Progenitor cell of endocrine pancreas (in vitro differentiated cells): ENCODE results near the gene OSGIN1. TPM values are rescaled to one million over a fixed set of nuclear protein-coding genes. Genes with fewer than 3 reads are reported as not detected.

Experiments
- DNase-seq: peaks from one replicate; pipeline ENCODE4 v3.0.0; 2021; ENCODE audit warnings: low spot score; ENCODE audit not compliant: unreplicated experiment
- H3K27ac Mint-ChIP-seq: 2 replicates; pipeline ENCODE4 v1.8.0; 2021; ENCODE audit warnings: mild to moderate bottlenecking, moderate library complexity, mixed read lengths
- H3K27me3 Mint-ChIP-seq: 2 replicates; pipeline ENCODE4 v1.8.0; 2021; ENCODE audit warnings: mixed read lengths
- H3K36me3 Mint-ChIP-seq: 2 replicates; pipeline ENCODE4 v1.8.0; 2022; ENCODE audit warnings: mixed read lengths; ENCODE audit not compliant: insufficient read depth
- H3K4me1 Mint-ChIP-seq: 2 replicates; pipeline ENCODE4 v1.8.0; 2021; ENCODE audit warnings: low read depth, mixed read lengths
- H3K4me3 Mint-ChIP-seq: 2 replicates; pipeline ENCODE4 v1.8.0; 2021; ENCODE audit warnings: low read depth, mild to moderate bottlenecking, moderate library complexity, mixed read lengths
- H3K9me3 Mint-ChIP-seq: 2 replicates; pipeline ENCODE4 v1.8.0; 2021; ENCODE audit warnings: low read depth, mixed read lengths
- total RNA-seq: library from RNA; stranded (reverse); gene quantifications from 2 replicates; pipeline ENCODE4 v1.2.1, GENCODE V29; 2021
- TF ChIP-seq, protein P1 (sequence below): fragments of 200-600 bp; sonication (generic); IDR thresholded peaks from one replicate; pipeline ENCODE4 v1.5.0; 2021; ENCODE audit warnings: antibody characterized with exemption, mild to moderate bottlenecking; ENCODE audit not compliant: unreplicated experiment

OSGIN1 gene
- total RNA-seq, 1 donor from 2014 or later: 2.7 TPM

DNA sequence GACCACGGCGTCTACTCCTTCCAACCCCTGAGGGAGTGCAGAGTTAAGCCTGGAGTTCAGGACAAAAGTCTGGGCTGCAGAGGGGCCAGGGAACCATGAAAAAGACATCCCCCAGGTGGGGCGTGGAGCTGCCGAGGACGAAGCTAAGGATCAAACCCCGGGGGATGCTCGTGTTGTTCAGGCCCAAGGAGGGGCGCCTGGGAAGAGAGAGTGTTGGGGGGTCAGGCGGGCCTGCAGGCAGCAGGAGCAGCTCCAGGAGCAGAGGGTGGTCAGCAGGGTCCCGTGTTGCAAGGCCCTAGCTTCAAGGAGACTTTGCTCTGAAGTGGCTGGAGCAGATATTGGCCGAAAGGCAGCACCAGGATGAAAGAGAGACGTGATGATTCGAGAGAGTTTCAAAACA, 41.7 kb downstream of the OSGIN1 start:
- TF ChIP-seq, protein P1, sequence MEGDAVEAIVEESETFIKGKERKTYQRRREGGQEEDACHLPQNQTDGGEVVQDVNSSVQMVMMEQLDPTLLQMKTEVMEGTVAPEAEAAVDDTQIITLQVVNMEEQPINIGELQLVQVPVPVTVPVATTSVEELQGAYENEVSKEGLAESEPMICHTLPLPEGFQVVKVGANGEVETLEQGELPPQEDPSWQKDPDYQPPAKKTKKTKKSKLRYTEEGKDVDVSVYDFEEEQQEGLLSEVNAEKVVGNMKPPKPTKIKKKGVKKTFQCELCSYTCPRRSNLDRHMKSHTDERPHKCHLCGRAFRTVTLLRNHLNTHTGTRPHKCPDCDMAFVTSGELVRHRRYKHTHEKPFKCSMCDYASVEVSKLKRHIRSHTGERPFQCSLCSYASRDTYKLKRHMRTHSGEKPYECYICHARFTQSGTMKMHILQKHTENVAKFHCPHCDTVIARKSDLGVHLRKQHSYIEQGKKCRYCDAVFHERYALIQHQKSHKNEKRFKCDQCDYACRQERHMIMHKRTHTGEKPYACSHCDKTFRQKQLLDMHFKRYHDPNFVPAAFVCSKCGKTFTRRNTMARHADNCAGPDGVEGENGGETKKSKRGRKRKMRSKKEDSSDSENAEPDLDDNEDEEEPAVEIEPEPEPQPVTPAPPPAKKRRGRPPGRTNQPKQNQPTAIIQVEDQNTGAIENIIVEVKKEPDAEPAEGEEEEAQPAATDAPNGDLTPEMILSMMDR: no peak
- Mint-ChIP-seq H3K27me3 (no peaks in the 10 kb centered on the region), H3K4me3 (no peak overlapping the region), H3K36me3 (no peaks in the 10 kb centered on the region), H3K4me1 (no peaks in the 10 kb centered on the region), H3K9me3 (no peaks in the 10 kb centered on the region), H3K27ac (no peak overlapping the region)
- no peak for DNase-seq

- no peak for DNase-seq
- Mint-ChIP-seq H3K27ac (peak overlapping the region; percentile 62), H3K9me3 (no peaks in the 10 kb centered on the region), H3K27me3 (no peaks in the 10 kb centered on the region), H3K4me3 (no peak overlapping the region), H3K4me1 (no peaks in the 10 kb centered on the region), H3K36me3 (no peaks in the 10 kb centered on the region)
- TF ChIP-seq, protein P1: no peak
These were observed 42.7 kb downstream of the OSGIN1 start for GRCh38 chr16:83995754-83996153.

DNA sequence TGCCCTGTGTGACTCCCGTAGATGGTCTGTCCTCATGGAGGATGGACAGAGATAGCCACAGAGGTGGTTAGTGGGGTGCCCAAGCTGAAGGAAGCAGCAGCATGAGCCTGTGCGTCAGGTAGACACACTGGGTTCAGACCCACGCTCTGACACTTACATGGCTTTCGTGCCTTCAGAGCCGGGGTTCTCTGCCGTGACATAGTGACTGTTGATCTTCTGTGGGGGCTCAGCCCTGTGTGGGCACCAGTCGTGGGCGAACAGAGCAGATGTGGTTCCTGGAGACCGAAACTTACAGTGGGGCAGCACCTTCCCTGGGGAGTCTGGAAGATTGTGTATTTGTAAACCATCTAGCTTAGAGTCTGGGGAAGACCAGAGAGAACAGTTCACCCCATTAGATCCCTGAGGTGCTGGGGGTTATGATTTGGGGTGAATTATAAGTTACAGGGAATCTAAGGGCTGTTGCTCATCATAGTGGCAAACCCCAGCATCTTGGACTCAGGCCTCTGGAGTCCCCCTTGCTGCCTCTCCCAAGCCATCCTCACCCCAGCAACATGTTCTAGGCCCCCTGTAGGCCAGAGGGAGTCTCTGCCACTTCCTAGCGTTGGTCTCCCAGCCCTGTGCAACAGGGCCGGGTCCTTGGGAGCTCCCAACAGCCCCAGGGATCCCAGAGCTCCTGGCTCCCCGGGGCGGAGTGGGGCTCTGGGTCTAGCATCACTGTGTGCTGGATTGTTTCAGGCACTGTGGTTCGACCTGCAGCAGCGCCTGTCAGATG, 43.6 kb downstream of the OSGIN1 start:
- no peaks in the 10 kb centered on the region for H3K27me3 Mint-ChIP-seq
- TF ChIP-seq, protein P1: peak; percentile 14
- no peaks in the 10 kb centered on the region for H3K4me1 Mint-ChIP-seq
- no peaks in the 10 kb centered on the region for H3K9me3 Mint-ChIP-seq
- H3K36me3 Mint-ChIP-seq: no peaks in the 10 kb centered on the region
- H3K4me3 Mint-ChIP-seq: no peak overlapping the region
- no peak overlapping the region for H3K27ac Mint-ChIP-seq
- no peak for DNase-seq

GRCh38 chr16:83998091-83998490, 45.1 kb downstream of the OSGIN1 start:
- no peak overlapping the region for H3K27ac Mint-ChIP-seq
- no peaks in the 10 kb centered on the region for H3K9me3 Mint-ChIP-seq
- H3K4me3 Mint-ChIP-seq: no peak overlapping the region
- DNase-seq: no peak
- TF ChIP-seq, protein P1: no peak
- no peaks in the 10 kb centered on the region for H3K4me1 Mint-ChIP-seq
- no peaks in the 10 kb centered on the region for H3K36me3 Mint-ChIP-seq
- no peaks in the 10 kb centered on the region for H3K27me3 Mint-ChIP-seq

GRCh38 chr16:84000989-84001642, 48.1 kb downstream of the OSGIN1 start:
- H3K4me3 Mint-ChIP-seq: no peak overlapping the region
- peaks cover 13% of the 10 kb centered on the region for H3K27me3 Mint-ChIP-seq

More at GRCh38 chr16:84000989-84001642, 48.1 kb downstream of the OSGIN1 start:
- TF ChIP-seq, protein P1: no peak
- Mint-ChIP-seq H3K9me3 (no peaks in the 10 kb centered on the region), H3K4me1 (no peaks in the 10 kb centered on the region), H3K36me3 (no peaks in the 10 kb centered on the region), H3K27ac (no peak overlapping the region)
- DNase-seq: no peak
